Measurements from ENCODE around the gene GTF2H4. TPM values are rescaled to one million over a fixed set of nuclear protein-coding genes. Genes with fewer than 3 reads are reported as not detected.

GTF2H4 gene
- total RNA-seq, 1 donor from 2014 or later = 44.6 TPM

- H3K4me3 ChIP-seq = peak overlapping the region; percentile 48
- H3K36me3 ChIP-seq = peaks cover 16% of the 10 kb centered on the region
- TF ChIP-seq CTCF (IDR thresholded peaks at IDR 0.05) = no peak
- H3K27me3 ChIP-seq = no peaks in the 10 kb centered on the region
- peaks cover 13% of the 10 kb centered on the region for H3K4me1 ChIP-seq
- peak overlapping the region; percentile 80 for H3K27ac ChIP-seq
- peak; percentile 29 for ATAC-seq
- intact Hi-C loops (cut with DNase I) = no loop called here
- no peak for DNase-seq
- no peaks in the 10 kb centered on the region for H3K9me3 ChIP-seq
Measured at GRCh38 chr6:30930506-30930905, 22.5 kb downstream of the GTF2H4 start.

GRCh38 chr6:30931272-30931671 lies 23.3 kb downstream of the GTF2H4 start:
- Histone ChIP-seq H3K4me3 (peak overlapping the region; percentile 48), H3K27ac (peak overlapping the region; percentile 80), H3K36me3 (peaks cover 9% of the 10 kb centered on the region), H3K4me1 (peaks cover 7% of the 10 kb centered on the region), H3K27me3 (no peaks in the 10 kb centered on the region), H3K9me3 (no peaks in the 10 kb centered on the region)
- no peak for TF ChIP-seq CTCF (IDR thresholded peaks at IDR 0.05)
- ATAC-seq = no peak
- DNase-seq = no peak
- intact Hi-C loops (cut with DNase I) = no loop called here

- peak within 1 kb of the TSS; percentile 48 for H3K4me3 ChIP-seq
- DNase-seq (peak; percentile 83), ATAC-seq (peak; percentile 72)
- peaks cover 1% of the 10 kb centered on the region for H3K36me3 ChIP-seq
- H3K27ac ChIP-seq = peak within 1 kb of the TSS; percentile 80
- H3K27me3 ChIP-seq = no peaks in the 10 kb centered on the region
- TF ChIP-seq CTCF (IDR thresholded peaks at IDR 0.05) = no peak
- no peaks in the 10 kb centered on the region for H3K9me3 ChIP-seq
- peaks cover 5% of the 10 kb centered on the region for H3K4me1 ChIP-seq
- intact Hi-C loops (cut with DNase I) = no loop called here
Measured at GRCh38 chr6:30931969-30932645, 24.1 kb downstream of the GTF2H4 start, which contains the start of gene SFTA2. TSS of gene SFTA2 (minus strand) at chr6:30932170. CDS start at chr6:30932096, 74 bp downstream.

GRCh38 chr6:30932665-30933365 lies 24.8 kb downstream of the GTF2H4 start:
- intact Hi-C loops (cut with DNase I) = no loop called here
- Histone ChIP-seq H3K36me3 (no peaks in the 10 kb centered on the region), H3K9me3 (no peaks in the 10 kb centered on the region), H3K4me1 (peaks cover 5% of the 10 kb centered on the region), H3K4me3 (no peak overlapping the region), H3K27ac (peak overlapping the region; percentile 80), H3K27me3 (no peaks in the 10 kb centered on the region)
- DNase-seq (no peak), ATAC-seq (no peak)
- no peak for TF ChIP-seq CTCF (IDR thresholded peaks at IDR 0.05)

GRCh38 chr6:30935018-30935417 lies 27.0 kb downstream of the GTF2H4 start:
- TF ChIP-seq CTCF (IDR thresholded peaks at IDR 0.05) = no peak
- H3K27ac ChIP-seq = peak overlapping the region; percentile 52
- no peak for DNase-seq
- ATAC-seq = peak; percentile 37
- H3K27me3 ChIP-seq = no peaks in the 10 kb centered on the region
- intact Hi-C loops (cut with DNase I) = no loop called here
- H3K4me1 ChIP-seq = peaks cover 11% of the 10 kb centered on the region
- H3K4me3 ChIP-seq = peak overlapping the region; percentile 34
- H3K9me3 ChIP-seq = no peaks in the 10 kb centered on the region
- H3K36me3 ChIP-seq = no peaks in the 10 kb centered on the region

Data from upper lobe of right lung (tissue), 1 donor.